ENCODE measurements around the gene AKR1C1.
"Not testable (repeated sequence)": the region's sequence is repeated elsewhere in the genome, so short reads cannot be mapped to it uniquely, and the experiment has no call there.

DNA sequence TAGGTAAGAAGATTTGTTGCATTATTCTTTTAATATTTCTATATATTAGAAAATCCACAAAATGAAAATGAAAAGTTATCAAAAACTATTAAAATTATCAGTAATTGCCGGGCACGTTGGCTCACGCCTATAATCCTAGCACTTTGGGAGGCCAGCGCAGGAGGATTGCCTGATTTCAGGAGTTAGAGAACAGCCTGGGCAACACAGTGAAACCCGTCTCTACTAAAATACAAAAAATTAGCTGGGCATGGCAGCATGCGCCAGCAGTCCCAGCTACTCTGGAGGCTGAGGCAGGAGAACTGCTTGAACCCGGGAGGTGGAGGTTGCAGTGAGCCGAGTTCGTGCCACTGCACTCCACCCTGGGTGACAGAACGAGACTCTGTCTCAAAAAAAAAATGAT, 29.3 kb downstream of the AKR1C1 start:
- TF ChIP-seq, protein P1, sequence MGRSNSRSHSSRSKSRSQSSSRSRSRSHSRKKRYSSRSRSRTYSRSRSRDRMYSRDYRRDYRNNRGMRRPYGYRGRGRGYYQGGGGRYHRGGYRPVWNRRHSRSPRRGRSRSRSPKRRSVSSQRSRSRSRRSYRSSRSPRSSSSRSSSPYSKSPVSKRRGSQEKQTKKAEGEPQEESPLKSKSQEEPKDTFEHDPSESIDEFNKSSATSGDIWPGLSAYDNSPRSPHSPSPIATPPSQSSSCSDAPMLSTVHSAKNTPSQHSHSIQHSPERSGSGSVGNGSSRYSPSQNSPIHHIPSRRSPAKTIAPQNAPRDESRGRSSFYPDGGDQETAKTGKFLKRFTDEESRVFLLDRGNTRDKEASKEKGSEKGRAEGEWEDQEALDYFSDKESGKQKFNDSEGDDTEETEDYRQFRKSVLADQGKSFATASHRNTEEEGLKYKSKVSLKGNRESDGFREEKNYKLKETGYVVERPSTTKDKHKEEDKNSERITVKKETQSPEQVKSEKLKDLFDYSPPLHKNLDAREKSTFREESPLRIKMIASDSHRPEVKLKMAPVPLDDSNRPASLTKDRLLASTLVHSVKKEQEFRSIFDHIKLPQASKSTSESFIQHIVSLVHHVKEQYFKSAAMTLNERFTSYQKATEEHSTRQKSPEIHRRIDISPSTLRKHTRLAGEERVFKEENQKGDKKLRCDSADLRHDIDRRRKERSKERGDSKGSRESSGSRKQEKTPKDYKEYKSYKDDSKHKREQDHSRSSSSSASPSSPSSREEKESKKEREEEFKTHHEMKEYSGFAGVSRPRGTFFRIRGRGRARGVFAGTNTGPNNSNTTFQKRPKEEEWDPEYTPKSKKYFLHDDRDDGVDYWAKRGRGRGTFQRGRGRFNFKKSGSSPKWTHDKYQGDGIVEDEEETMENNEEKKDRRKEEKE (IDR thresholded peaks at IDR 0.05; ENCODE audit: borderline replicate concordance in 1 of 2, control insufficient read depth in 1 of 2, low read depth in 2 of 2, low read length in 1 of 2) = not testable (repeated sequence)
- TF ChIP-seq GATA2 (CRISPR knock-in tag; IDR thresholded peaks at IDR 0.05); TAF1 (IDR thresholded peaks at IDR 0.05; ENCODE audit: control insufficient read depth, extremely low read depth, insufficient read depth, low read length, severe bottlenecking); ZNF561 (CRISPR knock-in tag; conservative IDR thresholded peaks at IDR 0.05); ZNF445 (CRISPR knock-in tag; IDR thresholded peaks at IDR 0.05; ENCODE audit: low read depth): not testable (repeated sequence)
